Activated gamma-delta T cell (primary cell): ENCODE results near the gene UNC45A.

ENCODE experiments used
- DNase-seq: peaks from one replicate; lab custom pipeline; 2025; lab: John Stamatoyannopoulos, UW

Gene UNC45A

DNA sequence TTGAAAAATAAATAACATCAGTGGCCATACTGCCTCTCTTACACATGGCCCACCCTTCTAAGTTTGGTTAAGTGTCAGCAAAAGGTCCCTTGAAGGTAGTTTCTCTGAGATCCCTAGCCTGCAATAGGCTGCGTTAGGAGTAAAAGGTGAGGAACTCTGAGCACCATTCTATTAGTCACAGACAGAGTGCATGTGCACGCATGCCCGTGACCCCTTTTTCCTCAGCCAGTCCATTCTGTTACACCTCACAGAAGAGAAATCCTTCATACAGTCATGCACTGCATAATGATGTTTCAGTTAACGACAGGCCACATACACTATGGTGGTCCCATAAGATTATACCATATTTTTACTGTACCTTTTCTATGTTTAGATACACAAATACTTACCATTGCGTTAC, 32.1 kb downstream of the UNC45A start:
- DNase-seq: no peak

DNA sequence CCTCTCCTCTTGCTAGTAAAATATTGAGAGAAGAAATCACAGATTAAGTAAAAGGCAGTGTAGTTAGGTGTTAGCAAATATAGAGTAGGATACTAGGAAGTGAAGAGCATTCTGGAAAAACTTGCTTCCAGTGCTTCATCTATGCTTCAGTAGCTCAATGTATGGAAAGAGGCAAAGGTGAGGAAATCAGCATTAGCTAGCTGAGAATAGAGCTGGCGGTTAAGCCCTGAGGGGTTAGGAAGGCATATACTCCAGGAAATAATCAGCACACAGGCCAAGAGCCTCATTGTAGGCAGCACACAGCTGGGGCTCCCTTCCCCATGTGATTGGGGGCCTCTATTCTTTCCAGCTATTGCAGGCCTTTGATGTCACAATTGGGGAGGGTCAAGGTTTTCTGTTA, 33.3 kb downstream of the UNC45A start:
- DNase-seq: no peak

DNA sequence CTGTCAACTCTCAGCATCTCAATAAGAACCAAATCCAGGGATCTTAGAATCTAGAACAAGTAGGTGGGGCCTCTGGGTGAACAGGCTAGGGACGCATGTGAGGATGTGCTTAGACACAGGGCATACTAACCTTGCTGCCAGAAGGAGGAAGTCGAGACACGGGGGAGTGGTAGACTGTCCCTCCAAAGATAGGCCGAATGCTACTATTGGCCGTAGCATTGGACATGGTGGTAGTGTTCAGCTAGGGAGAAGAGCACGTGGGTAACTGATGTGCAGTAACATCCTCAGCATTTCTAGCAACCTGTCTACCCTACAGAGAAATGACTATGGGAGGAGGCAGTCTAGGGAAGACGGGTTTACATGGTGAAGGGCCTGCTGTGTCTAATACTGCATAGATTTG, 35.2 kb downstream of the UNC45A start:
- DNase-seq: no peak

DNA sequence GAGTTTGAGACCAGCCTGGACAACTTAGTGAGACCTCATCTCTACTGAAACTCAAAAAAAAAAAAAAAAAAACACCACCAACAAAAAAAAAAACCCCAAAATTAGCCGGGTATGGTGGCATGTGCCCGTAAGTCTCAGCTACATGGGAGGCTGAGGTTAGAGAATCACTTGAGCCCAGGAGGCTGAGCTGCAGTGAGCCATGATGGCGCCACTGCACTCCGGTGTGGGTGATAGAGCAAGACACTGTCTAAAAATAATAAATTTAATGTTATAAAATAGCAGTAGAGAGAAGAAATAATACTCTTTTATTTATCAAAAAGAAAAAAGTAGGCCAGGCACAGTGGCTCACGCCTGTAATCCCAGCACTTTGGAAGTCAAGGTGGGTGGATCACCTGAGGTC, 37.0 kb downstream of the UNC45A start:
- DNase-seq: no peak

DNA sequence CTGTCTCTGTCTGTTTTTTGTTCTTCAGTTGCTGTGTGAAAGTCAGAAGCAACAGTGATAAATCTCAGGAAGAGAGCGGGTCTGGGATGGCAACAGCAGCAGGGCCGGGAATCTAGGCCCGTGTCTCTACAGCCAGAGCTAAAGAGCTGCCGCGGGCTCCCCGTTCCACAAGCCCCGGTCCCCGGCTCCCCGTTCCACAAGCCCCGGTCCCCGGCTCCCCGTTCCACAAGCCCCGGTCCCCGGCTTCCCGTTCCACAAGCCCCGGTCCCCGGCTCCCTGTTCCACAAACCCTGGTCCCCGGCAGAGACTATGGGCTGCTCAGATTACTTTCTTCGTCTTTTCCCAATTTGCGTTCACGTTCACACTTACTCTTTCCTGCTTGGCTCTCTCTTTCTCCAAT, 39.1 kb downstream of the UNC45A start:
- no peak for DNase-seq

DNA sequence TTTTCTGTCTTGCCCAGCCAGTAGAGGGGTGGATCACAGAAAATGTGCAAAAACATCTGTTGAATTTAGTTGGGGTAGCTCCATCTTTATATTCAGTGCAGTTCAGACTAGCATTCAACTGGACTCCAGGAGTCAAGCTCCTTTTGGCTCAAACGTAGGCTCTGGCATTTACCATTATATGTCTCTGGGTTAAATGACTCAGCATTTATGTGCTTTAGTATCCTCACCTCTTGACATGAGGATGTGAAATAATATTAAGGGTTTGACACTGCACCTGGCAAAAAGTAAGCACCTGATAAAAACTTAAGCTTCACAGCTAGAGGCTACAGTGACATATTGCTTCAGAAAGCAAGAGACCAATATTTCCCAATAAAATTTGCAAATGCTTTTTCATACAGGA, 44.5 kb downstream of the UNC45A start:
- no peak for DNase-seq

DNA sequence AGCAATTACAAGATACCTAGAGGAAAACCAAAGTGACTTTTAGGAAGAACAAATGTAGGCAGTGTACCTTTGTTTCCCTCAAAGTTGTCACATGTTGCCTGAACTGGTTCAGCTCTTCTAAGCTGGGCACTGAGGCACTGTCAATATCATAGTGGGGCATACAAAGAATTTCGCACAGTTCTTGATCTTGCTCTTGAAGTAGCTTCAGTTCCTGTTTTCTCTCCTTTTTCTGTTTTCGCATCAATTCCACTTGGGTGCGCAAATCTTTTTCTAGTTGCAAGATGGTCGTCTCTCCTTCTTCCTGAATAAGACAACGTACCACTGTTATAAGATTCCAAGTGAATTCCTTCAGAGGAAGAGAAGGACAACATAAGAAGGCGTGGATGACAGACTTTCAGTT, 46.6 kb downstream of the UNC45A start:
- no peak for DNase-seq

DNA sequence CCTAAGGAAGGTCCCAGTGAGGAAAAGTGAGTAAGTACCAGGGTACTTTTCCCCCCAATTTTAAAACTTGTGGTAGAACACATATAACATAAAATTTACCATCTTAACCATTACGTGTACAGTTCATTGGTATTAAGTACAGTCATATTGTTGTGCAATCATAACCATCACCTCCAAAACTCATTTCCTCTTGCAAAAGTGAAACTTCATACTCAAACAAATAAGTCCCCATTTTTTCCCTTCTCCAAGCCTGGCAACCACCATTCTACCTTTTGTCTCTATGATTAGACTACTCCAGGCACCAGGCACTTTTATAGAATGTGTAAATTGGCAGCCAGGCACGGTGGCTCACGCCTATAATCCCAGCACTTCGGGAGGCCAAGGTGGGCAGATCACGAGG, 47.0 kb downstream of the UNC45A start:
- no peak for DNase-seq

DNA sequence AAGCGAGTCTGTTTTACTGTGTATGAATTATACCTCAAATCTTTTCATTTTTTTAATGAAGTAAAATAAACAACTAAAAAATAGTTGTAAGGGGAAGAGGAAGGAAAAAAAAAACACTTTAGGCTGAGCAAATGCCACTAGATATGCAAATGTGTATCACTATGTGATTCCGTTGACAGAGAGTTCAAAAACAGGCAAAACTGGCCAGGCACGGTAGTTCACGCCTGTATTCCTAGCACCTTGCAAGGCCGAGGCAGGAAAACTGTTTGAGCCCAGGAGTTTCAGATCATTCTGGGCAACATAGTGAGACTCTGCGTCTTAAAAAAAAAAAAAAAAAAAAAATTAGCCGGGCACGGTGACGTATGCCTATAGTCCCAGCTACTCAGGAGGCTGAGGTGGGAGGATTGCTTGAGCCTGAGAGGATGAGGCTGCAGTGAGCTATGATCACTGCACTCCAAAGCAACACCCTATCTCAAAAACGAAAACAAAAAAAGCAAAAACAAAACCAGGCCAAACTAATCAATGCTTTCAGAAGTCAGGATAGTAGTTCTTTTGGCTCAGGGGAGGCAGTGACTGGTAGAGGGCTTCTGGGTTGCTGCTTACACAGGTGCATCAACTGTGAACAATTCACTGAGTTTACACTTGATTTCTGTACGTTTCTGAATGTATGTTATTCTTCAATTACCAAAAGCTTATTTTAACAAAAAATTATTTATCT, 51.9 kb downstream of the UNC45A start:
- DNase-seq: no peak

DNA sequence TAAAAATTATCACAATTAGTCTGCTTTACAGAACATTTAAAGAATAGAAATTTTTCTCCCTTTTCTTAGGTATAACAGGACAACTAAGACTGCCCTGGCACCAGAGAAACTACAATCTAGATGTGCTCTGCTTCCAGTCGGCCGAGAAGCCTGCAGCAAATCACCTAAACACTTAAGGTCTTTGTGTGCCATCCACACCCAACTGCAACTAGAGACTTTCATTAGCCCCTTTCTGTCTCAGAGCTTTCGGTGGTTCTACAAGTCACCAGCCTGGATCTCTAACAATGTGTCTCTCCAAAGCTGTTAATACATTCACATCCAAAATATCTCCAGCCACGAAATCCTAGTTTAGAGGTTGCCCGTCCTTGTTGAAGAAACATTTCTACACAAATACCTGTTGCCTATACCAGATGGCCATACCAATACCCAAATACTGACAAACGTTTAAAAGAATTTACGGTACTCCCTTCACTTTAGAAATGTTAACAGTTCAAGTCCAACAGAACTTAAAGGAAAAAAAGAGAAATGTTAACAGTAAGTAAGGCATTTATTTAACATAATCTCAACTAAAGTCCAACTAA, 52.6 kb downstream of the UNC45A start:
- DNase-seq: no peak

DNA sequence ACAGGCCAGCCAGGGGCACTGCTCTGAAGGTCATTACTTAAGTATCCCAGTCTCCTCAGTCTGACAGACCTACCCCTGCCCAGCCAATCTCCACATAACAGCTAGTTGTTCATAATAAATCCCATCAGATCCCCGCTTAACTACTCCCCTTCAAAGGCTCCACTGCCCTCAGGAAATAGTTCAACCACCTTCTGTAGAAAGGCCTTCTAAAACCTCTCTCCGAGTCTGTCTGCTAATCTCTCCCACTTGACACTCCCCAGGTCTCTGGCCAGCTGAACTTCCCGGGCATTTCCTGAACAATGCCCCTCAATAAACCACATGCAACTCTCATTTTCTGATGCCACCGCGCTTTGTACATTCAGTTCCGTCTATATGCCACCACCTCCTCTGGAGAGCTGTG, 53.2 kb downstream of the UNC45A start:
- no peak for DNase-seq

DNA sequence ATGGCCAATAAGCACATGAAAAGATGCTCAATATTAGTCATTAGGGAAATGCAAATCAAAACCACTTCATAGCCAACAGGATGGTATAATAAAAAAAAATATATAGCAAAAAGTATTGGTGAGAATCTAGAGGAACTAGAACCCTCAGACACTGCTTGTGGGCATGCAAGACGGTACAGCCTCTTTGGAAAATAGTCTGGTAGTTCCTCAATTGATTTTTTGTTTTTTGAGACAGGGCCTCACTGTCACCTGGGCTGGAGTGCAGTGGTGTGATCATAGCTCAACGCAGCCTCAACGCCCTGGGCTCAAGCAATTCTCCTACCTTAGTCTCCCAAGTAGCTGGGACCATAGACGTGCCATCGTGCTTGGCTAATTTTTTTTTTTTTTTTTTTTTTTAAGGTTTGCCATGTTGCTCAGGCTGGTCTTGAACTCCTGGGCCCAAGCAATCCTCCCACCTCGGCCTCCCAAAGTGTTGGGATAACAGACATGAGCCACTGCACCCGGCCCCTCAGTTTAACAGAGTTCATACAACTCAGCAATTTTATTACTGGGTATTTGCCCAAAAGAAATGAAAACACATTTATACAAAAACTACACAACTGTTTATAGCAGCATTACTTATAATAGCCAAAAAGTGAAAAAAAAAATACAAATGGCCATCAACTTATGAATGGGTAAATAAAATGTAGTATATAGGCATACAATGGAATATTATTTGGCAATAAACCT, 54.1 kb downstream of the UNC45A start:
- DNase-seq: no peak

DNA sequence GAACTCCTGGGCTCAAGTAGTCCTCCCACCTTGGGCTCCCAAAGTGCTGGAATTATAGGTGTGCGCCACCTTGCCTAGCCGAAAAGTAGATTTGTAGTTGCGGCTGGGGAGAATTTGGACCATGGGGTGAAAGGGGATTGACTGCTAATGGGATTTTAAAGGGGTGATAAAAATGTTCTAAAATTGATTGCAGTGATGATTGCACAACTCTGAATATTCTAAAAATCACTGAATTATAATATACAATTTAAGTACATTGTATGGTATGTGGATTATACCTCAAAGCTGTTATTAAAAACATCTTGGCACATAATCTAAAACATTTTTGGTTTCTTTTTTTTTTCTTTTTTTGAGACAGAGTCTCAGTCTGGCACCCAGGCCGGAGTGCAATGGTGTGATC, 55.4 kb downstream of the UNC45A start:
- no peak for DNase-seq

DNA sequence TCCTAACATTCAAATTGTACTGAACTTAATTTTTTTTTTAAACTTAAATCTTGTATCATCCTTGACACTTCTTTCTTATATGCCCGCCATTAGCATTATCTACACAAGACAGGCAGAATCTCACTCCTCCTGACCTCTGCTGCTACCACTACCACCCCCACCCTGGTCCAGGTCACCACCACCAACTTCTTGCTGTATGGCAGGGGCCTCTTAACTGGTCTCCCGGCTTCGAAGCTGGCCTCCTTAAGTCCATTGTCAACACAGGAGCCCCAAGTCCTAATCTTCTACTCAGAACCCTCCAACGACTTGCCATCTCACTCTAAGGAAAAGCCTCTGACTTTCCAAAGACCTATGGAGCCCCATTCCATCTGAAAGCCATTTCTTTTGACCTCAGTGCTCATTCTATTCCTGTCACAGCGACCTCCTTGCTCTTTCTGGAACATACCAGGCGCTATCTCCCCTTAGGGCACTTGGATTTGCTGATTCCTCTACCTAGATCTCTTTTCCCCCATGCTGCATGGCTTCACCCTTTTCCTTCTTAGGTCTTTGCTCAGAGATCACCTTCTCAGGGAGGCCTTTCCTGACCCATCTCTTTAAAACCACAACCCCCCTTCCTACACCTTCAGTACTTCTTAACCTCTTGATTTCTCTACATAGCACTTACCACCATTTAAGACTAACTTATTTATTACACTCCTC, 56.7 kb downstream of the UNC45A start:
- DNase-seq: no peak

DNA sequence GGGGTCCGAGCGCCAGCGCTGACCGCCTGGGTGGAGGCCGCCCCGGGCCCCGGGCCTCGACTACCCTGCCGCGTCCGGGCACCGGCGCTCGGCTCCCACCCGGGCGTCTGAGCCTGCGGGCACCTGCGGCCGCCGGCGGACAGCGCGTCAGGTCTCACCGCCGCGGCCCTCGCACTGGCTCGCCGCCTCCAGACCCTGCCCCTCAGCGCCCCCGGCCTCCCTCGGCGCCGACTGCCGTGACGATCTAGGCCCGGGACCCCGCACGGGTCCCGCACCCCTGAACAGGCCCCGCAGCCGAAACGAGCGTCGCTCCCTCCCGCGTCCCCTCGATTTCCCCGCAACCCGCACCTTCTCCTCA, 59.0 kb downstream of the UNC45A start:
- DNase-seq: peak; percentile 26

DNA sequence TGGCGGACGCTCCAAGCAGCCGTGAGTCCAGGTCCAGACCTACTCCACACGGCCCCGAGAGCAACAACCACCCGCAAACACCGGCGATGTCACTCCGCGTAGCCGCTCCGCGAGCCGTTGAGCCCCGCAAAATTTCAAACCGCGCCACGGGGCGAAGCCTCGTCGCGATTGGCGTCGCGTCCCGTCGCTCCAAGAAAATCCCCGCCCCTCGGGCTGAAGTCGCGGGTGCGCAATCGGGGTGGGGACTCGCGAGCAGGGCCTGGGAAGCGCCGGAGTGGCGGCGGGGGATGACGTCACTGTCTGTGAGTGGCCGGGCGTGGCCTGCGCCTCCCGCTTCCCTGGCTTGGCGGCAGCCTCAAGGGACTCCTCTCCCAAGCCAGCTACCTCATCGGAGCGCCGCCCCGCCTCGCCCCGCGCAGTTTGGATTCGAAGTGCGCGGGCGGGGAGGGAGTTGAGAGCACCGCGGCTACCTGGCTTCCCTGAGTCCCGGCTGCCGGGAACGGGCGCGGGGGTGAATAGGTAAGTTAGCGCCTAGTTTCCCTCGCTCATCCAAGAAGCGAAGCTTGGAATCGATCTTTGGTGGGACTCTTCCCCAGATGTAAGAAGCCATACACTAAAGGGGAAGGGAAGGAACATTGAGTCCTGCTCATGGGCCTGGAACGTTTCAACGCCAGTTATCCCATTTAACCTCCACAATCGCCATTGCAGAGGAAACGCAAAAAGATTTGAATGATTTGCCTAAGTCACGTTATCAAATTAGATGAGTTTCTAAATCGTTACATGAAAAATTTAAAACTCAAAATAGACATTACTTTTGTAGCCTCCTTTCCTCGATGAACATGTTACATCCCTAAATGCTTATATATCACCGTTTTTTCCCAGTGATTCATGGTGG, 59.6 kb downstream of the UNC45A start, which contains the start of gene PRC1:
Gene PRC1, minus strand, starts transcription at position 119 of the 895 bp plus-strand sequence. Its CDS starts 118 bp downstream, at position 1.
- peak; percentile 97 for DNase-seq

DNA sequence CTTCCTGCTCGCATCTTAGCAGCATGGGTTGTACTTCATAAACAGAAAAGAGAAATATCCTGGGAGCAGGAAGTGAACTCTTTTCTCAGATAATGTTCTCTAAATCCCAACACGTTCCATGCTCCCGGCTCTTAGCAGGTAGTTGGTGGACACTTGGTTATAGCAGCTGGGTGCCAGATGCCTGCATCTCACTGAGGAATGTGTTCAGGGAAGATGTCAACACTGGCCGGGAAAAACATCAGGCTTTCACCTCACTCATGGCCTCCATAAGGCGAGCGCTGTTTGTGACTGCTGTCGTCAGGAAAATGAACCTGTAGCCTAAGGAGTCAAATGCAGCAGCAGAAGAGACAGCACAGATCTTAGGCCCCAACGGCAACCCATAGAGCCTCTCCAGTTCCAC, 63.7 kb downstream of the UNC45A start:
- no peak for DNase-seq

DNA sequence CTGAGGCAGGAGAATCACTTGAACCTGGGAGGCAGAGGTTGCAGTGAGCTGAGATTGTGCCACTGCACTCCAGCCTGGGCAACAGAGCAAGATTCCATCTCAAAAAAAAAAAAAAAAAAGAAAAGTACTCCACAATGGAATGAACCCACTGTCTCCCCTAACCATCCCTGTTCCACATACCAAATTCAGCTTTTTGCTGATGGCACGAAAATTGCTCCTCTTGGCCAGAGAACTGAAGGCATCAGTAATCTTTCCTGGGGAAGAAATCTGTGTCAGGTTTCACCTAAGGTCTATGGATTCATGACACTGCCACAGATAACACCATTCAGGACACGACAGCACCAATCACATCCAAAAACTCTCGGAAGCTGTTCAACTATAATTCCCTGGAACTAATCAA, 66.1 kb downstream of the UNC45A start:
- DNase-seq: no peak
